GM21367 (cell line): ENCODE measurements around the gene HDLBP.
"Not testable (repeated sequence)": the region's sequence is repeated elsewhere in the genome, so short reads cannot be mapped to it uniquely, and the experiment has no call there.

ENCODE experiments used
- ATAC-seq: cut with Tn5 transposase; IDR thresholded peaks from one replicate; pipeline ENCODE4 v1.9.1; 2021; ENCODE audit not compliant: unreplicated experiment

Gene HDLBP

GRCh38 chr2:241339839-241340630 is 24.6 kb upstream of the HDLBP start:
- ATAC-seq, result no peak

- ATAC-seq, result no peak
These were observed 19.3 kb upstream of the HDLBP start for GRCh38 chr2:241334813-241335212.

GRCh38 chr2:241330616-241330981 is 15.1 kb upstream of the HDLBP start:
- no peak for ATAC-seq

GRCh38 chr2:241329669-241330615 is 14.5 kb upstream of the HDLBP start:
- no peak for ATAC-seq

DNA sequence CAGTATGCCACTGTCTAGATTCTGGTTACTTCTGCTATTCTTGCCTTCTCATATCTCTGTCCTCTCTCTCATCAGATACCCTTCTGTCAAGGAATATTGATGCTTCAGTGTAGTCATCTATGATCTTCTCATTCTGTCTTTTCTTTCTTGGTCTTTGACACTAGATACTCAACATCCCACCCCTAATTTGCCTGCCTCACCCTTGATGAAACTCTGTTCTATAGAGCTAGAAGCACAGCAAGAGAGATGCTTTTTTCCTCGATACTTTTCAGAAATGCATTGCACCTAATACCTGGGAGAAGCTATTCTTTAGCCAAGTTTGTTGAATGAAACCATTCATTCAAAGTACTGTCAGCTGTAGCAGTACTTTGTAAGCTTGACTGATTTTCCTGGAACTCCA is 9.8 kb upstream of the HDLBP start:
- ATAC-seq, result no peak

DNA sequence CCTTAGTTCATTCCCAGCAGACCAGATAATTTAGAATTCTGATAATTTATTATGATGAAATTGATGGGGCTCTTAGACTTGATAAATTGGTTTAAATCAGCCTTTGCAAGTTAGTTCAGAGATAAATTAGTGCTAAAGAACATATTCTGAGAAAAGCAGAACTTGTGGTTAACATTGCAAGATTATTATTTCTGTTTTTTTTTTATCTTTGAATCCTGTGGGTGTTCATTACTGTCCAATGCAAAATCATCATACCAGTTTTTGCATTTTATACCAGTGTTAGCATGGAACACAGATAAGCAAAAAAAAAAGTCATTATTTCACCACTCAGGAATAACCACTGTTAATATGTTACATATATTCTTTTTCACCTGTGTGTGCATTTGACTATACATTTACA is 9.3 kb upstream of the HDLBP start:
- ATAC-seq, result no peak

GRCh38 chr2:241323778-241324177 is 8.3 kb upstream of the HDLBP start:
- ATAC-seq, result no peak

DNA sequence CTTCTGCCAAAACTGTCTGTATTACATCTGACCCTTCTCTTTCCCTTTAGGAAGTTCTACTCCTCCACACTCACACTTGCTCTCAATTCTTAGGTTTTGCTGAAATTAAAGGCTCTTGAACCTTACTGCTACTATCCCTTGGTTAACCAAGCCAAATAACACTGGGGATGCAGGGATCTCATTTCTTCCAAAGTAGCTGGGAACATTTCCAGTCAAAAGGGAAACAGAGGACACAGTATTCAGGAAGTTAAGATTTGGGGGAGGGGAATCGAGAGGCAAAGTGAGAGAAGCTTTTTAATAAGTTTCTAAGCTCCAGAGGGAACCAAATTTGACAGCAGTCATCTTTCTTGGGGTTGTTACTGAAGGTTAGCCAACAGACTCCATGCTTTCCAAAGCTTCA is 6.4 kb upstream of the HDLBP start:
- no peak for ATAC-seq

DNA sequence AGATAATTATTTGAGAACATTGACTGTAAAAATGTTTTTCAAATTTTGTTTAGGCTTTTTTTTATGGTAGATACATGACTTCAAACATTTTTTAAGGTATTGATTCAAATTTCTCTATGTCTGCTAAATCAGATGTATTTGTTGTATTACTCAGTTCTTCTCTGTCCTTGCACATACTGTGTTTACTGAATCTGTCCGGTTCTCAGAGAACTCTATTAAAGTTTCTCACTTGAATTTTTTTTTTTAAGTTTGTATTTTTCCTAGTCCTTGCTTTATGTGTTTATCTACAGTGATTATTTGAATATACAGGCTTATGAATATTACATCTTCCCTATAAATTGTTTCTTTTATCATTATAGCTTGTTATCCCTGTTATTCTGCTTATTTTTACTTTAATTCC is 5.6 kb upstream of the HDLBP start:
- no peak for ATAC-seq

GRCh38 chr2:241320394-241320793 is 4.9 kb upstream of the HDLBP start:
- ATAC-seq, result no peak

GRCh38 chr2:241318830-241319229 is 3.4 kb upstream of the HDLBP start:
- not testable (repeated sequence) for ATAC-seq

DNA sequence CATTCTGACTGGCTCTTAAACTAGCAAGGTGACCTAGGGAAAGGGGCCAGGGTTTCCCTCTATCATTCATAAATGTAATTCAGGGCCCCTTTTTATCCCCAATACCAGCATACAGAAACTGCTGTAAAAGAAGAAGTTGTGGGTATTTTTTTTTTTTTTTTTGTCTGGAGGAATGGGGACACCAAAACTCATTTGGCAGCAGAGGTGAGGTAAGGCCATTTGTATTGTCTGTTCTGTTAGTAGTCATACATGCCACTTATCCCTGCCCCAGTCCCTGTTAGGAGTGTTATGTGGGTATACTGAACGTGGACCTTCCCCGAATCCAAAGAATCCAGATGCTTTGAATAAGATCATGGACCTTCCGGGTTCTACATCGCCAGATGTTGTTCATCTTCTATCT is 1.9 kb upstream of the HDLBP start:
- ATAC-seq, result no peak

- no peak for ATAC-seq
These were observed 1.4 kb upstream of the HDLBP start for GRCh38 chr2:241316825-241317224.

- peak; percentile 27 for ATAC-seq
These were observed 583 bp upstream of the HDLBP start, which contains the start of gene SEPTIN2 for GRCh38 chr2:241315879-241316631. SEPTIN2 (plus strand) TSS chr2:241315925; CDS start chr2:241324233, 8,308 bp downstream.

DNA sequence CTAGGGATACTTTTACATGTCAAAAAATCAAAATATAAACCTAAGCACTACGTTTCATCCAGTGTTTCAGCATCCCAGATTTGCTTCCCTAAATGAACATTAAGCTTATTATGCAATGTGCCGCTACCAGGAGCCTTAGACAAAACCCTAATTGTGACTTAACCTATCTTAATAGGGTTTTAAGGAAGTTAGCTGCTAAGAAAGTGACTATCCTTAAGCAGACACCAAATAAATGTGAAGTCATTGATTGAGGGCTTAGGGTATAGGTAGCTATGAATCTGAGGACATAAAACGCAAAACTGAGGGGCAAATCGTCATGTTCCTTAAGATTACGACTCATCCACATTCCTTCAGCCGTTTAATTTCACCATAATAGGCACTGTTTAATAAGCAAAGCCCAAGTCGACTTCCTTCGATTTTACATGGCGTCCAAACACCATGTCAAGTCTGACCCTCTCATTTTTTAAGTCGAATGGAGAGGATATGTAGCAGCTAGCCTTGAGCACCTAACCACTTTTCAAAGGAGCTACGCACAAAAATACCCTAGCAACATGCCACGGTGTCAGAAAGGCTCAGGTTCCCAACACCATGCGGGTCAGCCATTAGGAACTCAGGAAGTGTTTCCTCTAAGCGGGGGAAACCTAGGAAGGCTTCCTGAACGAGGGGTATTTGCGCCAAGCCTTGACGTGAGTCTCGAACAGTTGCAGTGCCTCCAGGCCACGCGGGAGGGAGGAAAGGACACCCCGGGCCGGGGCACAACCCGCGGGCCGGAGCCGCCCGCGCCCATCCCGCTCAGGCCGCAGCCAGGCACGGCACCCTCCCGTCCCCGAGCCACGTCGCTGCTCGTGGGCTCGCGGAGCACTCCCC is 1.0 kb downstream of the HDLBP start:
- ATAC-seq, result no peak

GRCh38 chr2:241313543-241314095 is 1.9 kb downstream of the HDLBP start:
- ATAC-seq, result no peak

- no peak for ATAC-seq
These were observed 3.4 kb downstream of the HDLBP start for GRCh38 chr2:241312082-241312481.

DNA sequence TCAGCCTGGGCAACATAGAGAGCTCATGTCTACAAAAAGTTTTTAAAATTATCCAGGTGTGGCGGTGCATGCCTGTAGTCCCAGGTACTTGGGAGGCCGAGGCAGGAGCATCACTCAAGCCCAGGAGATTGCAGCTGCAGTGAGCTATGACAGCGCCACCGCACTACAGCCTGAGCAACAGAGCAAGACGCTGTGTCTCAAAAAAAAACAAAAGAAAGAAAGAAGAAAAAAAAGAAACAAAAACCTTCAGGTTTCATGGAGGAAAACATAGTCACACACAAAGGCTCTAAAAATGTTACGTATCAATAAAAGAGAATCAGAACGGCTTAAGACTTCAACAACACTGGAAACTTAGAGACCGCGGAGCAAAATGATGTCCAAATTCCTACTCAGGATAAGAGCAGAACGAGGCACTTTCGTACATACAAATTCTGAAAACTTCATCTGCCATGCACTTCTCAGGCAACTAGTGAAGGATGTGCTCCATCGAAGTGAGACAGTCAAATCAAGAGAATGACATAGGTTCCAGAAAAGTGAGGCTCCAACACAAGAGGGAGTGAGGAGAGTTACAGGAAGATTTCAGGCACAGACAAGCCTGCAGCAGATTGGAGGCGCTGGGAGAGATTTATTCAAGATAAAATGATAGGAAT is 4.4 kb downstream of the HDLBP start:
- ATAC-seq, result no peak

DNA sequence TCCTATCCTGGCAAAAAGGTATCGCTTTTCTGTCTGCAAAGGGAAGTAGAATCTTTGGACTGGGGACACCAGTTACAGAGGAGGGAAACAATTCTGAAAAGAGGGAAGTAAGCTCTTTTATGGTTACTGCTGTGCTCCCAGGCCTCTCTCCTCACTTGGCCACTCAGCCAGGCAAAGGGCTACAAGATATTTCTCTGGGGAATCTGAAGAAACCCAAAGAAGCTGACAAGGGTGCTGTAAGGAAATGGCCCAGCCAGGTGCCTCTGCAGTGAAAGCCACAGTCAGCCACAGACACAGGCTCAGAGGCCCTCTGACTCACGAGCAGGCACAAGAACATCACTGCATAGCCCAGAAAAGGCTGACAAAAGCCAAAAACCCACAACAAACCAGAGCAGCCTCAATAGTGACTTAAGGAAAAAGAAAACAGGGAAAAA is 5.8 kb downstream of the HDLBP start:
- ATAC-seq, result peak; percentile 31
